Peyer's patch (tissue), 4 donors: ENCODE measurements around the gene SPTAN1.

Source experiments
- POLR2A ChIP-seq, 2 donors: fragments of 450-650 bp; IDR thresholded peaks; one replicate each; pipeline ENCODE4 v1.5.1; 2017; ENCODE audit warnings: antibody characterized with exemption in 2 of 2, mild to moderate bottlenecking in 2 of 2, moderate library complexity in 2 of 2
- TF ChIP-seq, protein P1 (sequence below), 6 experiments: fragments of 450-650 bp in 4 of 6; fragments of 200-600 bp in 2 of 6; sonication (generic) in 1 of 6; IDR thresholded peaks; one replicate each; pipeline ENCODE4 v1.5.1; 2017 to 2019; ENCODE audit warnings: antibody characterized with exemption in 6 of 6, mild to moderate bottlenecking in 3 of 6, moderate library complexity in 1 of 6

DNA sequence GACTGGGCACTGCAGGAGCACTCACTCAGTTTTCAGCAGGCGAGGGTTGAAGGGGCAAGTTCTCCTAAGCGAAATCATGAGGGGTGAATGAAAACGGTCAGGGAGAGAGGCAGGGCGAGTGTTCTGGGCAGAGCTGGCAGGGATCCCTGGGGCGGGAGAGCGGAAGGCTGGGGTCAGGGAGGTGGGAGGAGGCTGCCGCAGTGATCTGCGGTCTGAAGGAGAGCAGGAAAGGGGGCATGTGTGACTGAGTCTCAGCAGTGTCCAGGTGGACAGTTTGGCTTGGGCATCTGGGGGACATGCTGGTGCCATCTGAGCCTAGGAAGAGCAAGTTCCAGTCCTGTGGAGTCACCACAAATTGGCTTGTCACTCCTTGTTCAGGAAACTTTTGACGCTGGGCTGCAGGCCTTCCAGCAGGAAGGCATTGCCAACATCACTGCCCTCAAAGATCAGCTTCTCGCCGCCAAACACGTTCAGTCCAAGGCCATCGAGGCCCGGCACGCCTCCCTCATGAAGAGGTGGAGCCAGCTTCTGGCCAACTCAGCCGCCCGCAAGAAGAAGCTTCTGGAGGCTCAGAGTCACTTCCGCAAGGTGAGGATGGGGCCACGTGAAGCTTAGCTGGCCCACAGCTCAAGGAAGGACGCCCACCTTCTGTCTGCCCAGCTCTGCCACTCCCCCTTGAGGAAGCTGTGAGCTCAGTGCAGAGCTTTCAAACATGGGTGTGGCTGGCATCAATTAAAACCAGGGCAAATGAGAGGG, 73.2 kb downstream of the SPTAN1 start:
- TF ChIP-seq, protein P1, sequence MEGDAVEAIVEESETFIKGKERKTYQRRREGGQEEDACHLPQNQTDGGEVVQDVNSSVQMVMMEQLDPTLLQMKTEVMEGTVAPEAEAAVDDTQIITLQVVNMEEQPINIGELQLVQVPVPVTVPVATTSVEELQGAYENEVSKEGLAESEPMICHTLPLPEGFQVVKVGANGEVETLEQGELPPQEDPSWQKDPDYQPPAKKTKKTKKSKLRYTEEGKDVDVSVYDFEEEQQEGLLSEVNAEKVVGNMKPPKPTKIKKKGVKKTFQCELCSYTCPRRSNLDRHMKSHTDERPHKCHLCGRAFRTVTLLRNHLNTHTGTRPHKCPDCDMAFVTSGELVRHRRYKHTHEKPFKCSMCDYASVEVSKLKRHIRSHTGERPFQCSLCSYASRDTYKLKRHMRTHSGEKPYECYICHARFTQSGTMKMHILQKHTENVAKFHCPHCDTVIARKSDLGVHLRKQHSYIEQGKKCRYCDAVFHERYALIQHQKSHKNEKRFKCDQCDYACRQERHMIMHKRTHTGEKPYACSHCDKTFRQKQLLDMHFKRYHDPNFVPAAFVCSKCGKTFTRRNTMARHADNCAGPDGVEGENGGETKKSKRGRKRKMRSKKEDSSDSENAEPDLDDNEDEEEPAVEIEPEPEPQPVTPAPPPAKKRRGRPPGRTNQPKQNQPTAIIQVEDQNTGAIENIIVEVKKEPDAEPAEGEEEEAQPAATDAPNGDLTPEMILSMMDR (IDR thresholded peaks at IDR 0.05) = no peak
- no peak for TF ChIP-seq POLR2A (IDR thresholded peaks at IDR 0.05)
